Esophagus muscularis mucosa (tissue), 4 donors: ENCODE data around the gene IPO8. TPM values are rescaled to one million over a fixed set of nuclear protein-coding genes. Genes with fewer than 3 reads are reported as not detected.

Source experiments
- DNase-seq: peaks from one replicate; pipeline ENCODE4 v3.0.0-alpha.2; 2017; ENCODE audit errors: extremely low spot score
- H3K27ac ChIP-seq, 4 donors: fragments of 200-600 bp; sonication (generic); replicated peaks in 1 of 4; 1 replicate in 3 of 4; 2 replicates in 1 of 4; pipeline ENCODE4 v1.5.1; 2016 to 2019; ENCODE audit warnings: mild to moderate bottlenecking in 1 of 4
- H3K27me3 ChIP-seq, 4 donors: fragments of 200-600 bp; sonication (generic); one replicate each; pipeline versions ENCODE4 v1.5.1 to v1.6.0; 2016 to 2019
- H3K36me3 ChIP-seq, 4 donors: fragments of 200-600 bp; sonication (generic); one replicate each; pipeline ENCODE4 v1.5.1; 2016 to 2019
- H3K4me1 ChIP-seq, 4 donors: fragments of 200-600 bp; sonication (generic); one replicate each; pipeline ENCODE4 v1.5.1; 2016 to 2019
- H3K4me3 ChIP-seq, 4 donors: fragments of 200-600 bp; sonication (generic); 1 replicate in 2 of 4; 2 replicates in 2 of 4; pipeline ENCODE4 v1.5.1; 2016 to 2019; ENCODE audit warnings: mild to moderate bottlenecking in 4 of 4, moderate library complexity in 1 of 4
- H3K9me3 ChIP-seq, 4 donors: fragments of 200-600 bp; sonication (generic); 1 replicate in 3 of 4; 2 replicates in 1 of 4; pipeline ENCODE4 v1.5.1; 2016 to 2019
- EP300 ChIP-seq: sonication (generic); formaldehyde crosslinking; IDR thresholded peaks from one replicate; pipeline ENCODE4 v1.6.1; 2017; ENCODE audit warnings: antibody characterized with exemption
- POLR2A ChIP-seq: fragments of 450-650 bp; IDR thresholded peaks from one replicate; pipeline ENCODE4 v1.6.1; 2017; ENCODE audit warnings: antibody characterized with exemption, moderate library complexity, mild to moderate bottlenecking, low read depth
- POLR2AphosphoS5 ChIP-seq, 2 donors: sonication (generic); formaldehyde crosslinking; IDR thresholded peaks; one replicate each; pipeline ENCODE4 v1.6.1; 2017; ENCODE audit warnings: antibody characterized with exemption in 2 of 2
- WGBS: methylation state at CpG from one replicate; pipeline ENCODE4 v1.1.5; 2018; 5-methylcytosine and 5-hydroxymethylcytosine counted together
- intact Hi-C: fragments of 100-400 bp; cut with DNase I; formaldehyde crosslinking; loops from one replicate; pipeline ENCODE4 v1.15.1; 2023
- total RNA-seq, 4 donors: library from RNA; depleted of rRNA; stranded (reverse); fragments of >200 nt; gene quantifications; one replicate each; pipeline versions ENCODE4 v1.1.0 to v1.2.1, GENCODE V29; 2016
- TF ChIP-seq, protein P1 (sequence below), 3 experiments: fragments of 200-600 bp in 2 of 3; fragments of 450-650 bp in 1 of 3; sonication (generic) in 2 of 3; IDR thresholded peaks; one replicate each; pipeline ENCODE4 v1.5.1; 2017 to 2019; ENCODE audit warnings: antibody characterized with exemption in 3 of 3, mild to moderate bottlenecking in 2 of 3, moderate library complexity in 1 of 3

IPO8 gene
- total RNA-seq, 4 donors from 2014 or later, result 35.0 to 63.6 (median 41.0) TPM

DNA sequence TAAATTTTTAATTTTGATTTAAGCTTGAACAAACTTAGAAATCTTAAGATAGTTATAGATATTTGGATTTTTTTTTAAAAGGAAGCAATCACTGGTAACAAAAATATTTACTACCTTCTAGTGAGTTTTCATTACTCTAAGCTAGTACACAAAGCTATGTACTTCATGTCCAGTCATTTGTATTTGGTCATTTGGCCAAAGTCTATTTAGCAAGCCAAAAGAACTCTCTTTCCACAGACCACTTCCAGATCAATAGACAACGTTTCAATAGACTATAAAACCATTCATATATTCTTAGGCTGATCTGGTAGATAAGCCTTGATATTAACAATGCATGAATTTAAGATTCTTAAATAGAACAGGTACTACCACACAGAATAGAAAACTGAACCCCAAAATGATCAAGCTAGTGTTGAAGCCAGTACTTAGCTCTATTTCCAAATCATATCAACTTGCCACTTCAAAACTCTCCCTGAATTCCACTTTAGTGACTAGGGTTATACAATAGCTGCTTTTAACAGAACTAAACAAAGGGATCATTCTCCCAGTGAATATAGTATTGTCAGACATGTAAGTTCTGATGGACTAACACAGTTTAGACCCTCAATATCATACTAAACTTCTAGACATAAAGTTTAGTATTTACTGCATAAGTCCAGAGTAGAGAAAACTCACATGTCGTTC is 37.4 kb upstream of the IPO8 start:
- DNase-seq, result no peak
- Histone ChIP-seq H3K4me3 (no peak overlapping the region), H3K4me1 (no peaks in the 10 kb centered on the region), H3K27ac (no peak overlapping the region), H3K9me3 (no peaks in the 10 kb centered on the region), H3K36me3 (peaks cover 0 to 44% (median 20%) of the 10 kb centered on the region in 4 donors), H3K27me3 (no peaks in the 10 kb centered on the region)
- 82% methylated on average over 2 of the region's 2 CpGs for WGBS
- intact Hi-C loops, result no loop called here
- TF ChIP-seq POLR2AphosphoS5 (IDR thresholded peaks at IDR 0.05) (no peak), EP300 (no peak), POLR2A (no peak)
- TF ChIP-seq, protein P1, sequence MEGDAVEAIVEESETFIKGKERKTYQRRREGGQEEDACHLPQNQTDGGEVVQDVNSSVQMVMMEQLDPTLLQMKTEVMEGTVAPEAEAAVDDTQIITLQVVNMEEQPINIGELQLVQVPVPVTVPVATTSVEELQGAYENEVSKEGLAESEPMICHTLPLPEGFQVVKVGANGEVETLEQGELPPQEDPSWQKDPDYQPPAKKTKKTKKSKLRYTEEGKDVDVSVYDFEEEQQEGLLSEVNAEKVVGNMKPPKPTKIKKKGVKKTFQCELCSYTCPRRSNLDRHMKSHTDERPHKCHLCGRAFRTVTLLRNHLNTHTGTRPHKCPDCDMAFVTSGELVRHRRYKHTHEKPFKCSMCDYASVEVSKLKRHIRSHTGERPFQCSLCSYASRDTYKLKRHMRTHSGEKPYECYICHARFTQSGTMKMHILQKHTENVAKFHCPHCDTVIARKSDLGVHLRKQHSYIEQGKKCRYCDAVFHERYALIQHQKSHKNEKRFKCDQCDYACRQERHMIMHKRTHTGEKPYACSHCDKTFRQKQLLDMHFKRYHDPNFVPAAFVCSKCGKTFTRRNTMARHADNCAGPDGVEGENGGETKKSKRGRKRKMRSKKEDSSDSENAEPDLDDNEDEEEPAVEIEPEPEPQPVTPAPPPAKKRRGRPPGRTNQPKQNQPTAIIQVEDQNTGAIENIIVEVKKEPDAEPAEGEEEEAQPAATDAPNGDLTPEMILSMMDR (IDR thresholded peaks at IDR 0.05), result no peak

- Histone ChIP-seq H3K27ac (no peak overlapping the region), H3K4me3 (no peak overlapping the region)
- 87% methylated on average over 2 of the region's 2 CpGs for WGBS
Observed at GRCh38 chr12:30730011-30730410, 34.3 kb upstream of the IPO8 start.

DNA sequence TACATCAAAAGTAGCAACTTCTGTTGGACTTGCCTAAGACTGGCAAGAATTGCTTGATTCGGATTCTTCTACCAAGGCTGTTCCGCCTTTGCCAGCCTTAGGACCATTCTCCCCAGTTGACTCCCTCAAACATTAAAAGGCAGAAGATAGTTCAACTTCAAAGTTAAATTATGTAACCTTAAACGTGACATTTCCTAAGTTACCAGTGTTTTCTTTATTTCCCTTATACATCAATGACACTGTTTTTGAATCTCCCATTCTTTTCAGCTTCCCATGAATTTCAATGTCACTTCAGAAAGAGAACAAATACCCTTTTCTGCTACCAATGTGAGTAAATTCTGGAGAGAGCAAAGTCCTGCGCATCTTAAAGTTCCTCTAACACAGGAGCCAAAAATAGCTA is 33.9 kb upstream of the IPO8 start:
- Histone ChIP-seq H3K27ac (no peak overlapping the region), H3K4me3 (no peak overlapping the region), H3K9me3 (no peaks in the 10 kb centered on the region), H3K27me3 (no peaks in the 10 kb centered on the region), H3K4me1 (peaks cover 0 to 7% (median 0%) of the 10 kb centered on the region in 4 donors), H3K36me3 (peaks cover 0 to 41% (median 15%) of the 10 kb centered on the region in 4 donors)
- intact Hi-C loops, result no loop called here
- 92% methylated on average over 4 of the region's 4 CpGs for WGBS
- no peak for DNase-seq
- TF ChIP-seq POLR2A, result no peak
- TF ChIP-seq EP300, result no peak
- no peak for TF ChIP-seq POLR2AphosphoS5 (IDR thresholded peaks at IDR 0.05)
- TF ChIP-seq, protein P1 (IDR thresholded peaks at IDR 0.05), result no peak

More at GRCh38 chr12:30730011-30730410, 34.3 kb upstream of the IPO8 start:
- intact Hi-C loops, result no loop called here
- no peak for DNase-seq
- Histone ChIP-seq H3K27me3 (no peaks in the 10 kb centered on the region), H3K4me1 (peaks cover 0 to 7% (median 0%) of the 10 kb centered on the region in 4 donors), H3K36me3 (peaks cover 0 to 41% (median 13%) of the 10 kb centered on the region in 4 donors), H3K9me3 (no peaks in the 10 kb centered on the region)
- TF ChIP-seq POLR2A, result no peak
- no peak for TF ChIP-seq EP300
- TF ChIP-seq, protein P1 (IDR thresholded peaks at IDR 0.05), result no peak
- no peak for TF ChIP-seq POLR2AphosphoS5 (IDR thresholded peaks at IDR 0.05)

GRCh38 chr12:30726647-30727046 is 31.0 kb upstream of the IPO8 start:
- Histone ChIP-seq H3K27ac (no peak overlapping the region), H3K27me3 (no peaks in the 10 kb centered on the region), H3K36me3 (peaks cover 5 to 62% (median 36%) of the 10 kb centered on the region in 4 donors), H3K4me3 (no peak overlapping the region), H3K4me1 (peaks cover 0 to 7% (median 0%) of the 10 kb centered on the region in 4 donors), H3K9me3 (no peaks in the 10 kb centered on the region)
- intact Hi-C loops, result no loop called here
- no peak for DNase-seq
- TF ChIP-seq EP300, result no peak
- no peak for TF ChIP-seq POLR2A
- WGBS, result 97% methylated on average over 1 of the region's 1 CpG

DNA sequence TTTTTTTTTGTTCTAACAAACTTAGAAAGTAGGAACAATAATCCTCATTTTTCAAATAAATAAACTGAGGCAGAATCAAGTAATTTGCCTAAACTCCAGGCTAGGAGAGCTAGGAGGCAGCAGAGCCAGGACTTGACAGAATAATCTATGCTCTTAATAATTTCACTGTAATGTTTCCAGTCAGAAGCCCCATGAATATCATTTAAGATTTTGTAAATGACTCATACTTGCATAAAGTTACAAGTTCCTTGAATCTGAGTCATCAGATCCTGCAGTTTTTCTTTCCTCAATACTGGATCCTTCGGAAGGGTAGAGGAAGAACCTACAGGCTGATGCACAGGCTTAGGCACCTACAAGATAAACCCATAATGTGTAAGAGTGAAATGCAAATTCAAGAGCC is 30.1 kb upstream of the IPO8 start:
- no peaks in the 10 kb centered on the region for H3K27me3 ChIP-seq
- H3K9me3 ChIP-seq, result no peaks in the 10 kb centered on the region
- intact Hi-C loops, result no loop called here
- 24% methylated on average over 1 of the region's 1 CpG for WGBS
- H3K4me1 ChIP-seq, result peaks cover 0 to 7% (median 0%) of the 10 kb centered on the region in 4 donors
- peaks cover 5 to 69% (median 40%) of the 10 kb centered on the region in 4 donors for H3K36me3 ChIP-seq
- H3K27ac ChIP-seq, result no peak overlapping the region
- TF ChIP-seq POLR2A (no peak), POLR2AphosphoS5 (IDR thresholded peaks at IDR 0.05) (no peak), EP300 (no peak)
- TF ChIP-seq, protein P1 (IDR thresholded peaks at IDR 0.05), result no peak
- DNase-seq, result no peak
- H3K4me3 ChIP-seq, result no peak overlapping the region
